ENCODE data around the gene EFNA5. TPM values are rescaled to one million over a fixed set of nuclear protein-coding genes. Genes with fewer than 3 reads are reported as not detected.

EFNA5 gene
- total RNA-seq, 6 experiments from 2014 or later = 0.26 TPM; not detected in 5

- DNase-seq = no peak
- Mint-ChIP-seq H3K27ac (no peak overlapping the region), H3K4me3 (no peak overlapping the region), H3K36me3 (ENCODE audit: low read depth) (no peaks in the 10 kb centered on the region), H3K27me3 (ENCODE audit: insufficient read depth) (peaks cover 5% of the 10 kb centered on the region; the same call in 1 of the 2 replicates), H3K9me3 (peaks cover 4% of the 10 kb centered on the region), H3K4me1 (ENCODE audit: low read depth) (no peaks in the 10 kb centered on the region)
- TF ChIP-seq CTCF (IDR thresholded peaks at IDR 0.05) = no peak
Observed at GRCh38 chr5:107451028-107451427, 219.7 kb downstream of the EFNA5 start.

- H3K4me1 Mint-ChIP-seq (ENCODE audit: low read depth) = no peaks in the 10 kb centered on the region
- peaks cover 5% of the 10 kb centered on the region; the same call in 1 of the 2 replicates for H3K27me3 Mint-ChIP-seq (ENCODE audit: insufficient read depth)
- no peak overlapping the region for H3K4me3 Mint-ChIP-seq
- no peaks in the 10 kb centered on the region for H3K36me3 Mint-ChIP-seq (ENCODE audit: low read depth)
- DNase-seq = no peak
- peaks cover 4% of the 10 kb centered on the region for H3K9me3 Mint-ChIP-seq
- no peak for TF ChIP-seq CTCF (IDR thresholded peaks at IDR 0.05)
- H3K27ac Mint-ChIP-seq = no peak overlapping the region
Observed at GRCh38 chr5:107450531-107450930, 220.2 kb downstream of the EFNA5 start.

- no peak overlapping the region for H3K27ac Mint-ChIP-seq
- peaks cover 5% of the 10 kb centered on the region; the same call in 1 of the 2 replicates for H3K27me3 Mint-ChIP-seq (ENCODE audit: insufficient read depth)
- TF ChIP-seq CTCF (IDR thresholded peaks at IDR 0.05) = no peak
- no peaks in the 10 kb centered on the region for H3K4me1 Mint-ChIP-seq (ENCODE audit: low read depth)
- H3K9me3 Mint-ChIP-seq = peaks cover 4% of the 10 kb centered on the region
- H3K4me3 Mint-ChIP-seq = no peak overlapping the region
- no peak for DNase-seq
- no peaks in the 10 kb centered on the region for H3K36me3 Mint-ChIP-seq (ENCODE audit: low read depth)
Observed at GRCh38 chr5:107449369-107449768, 221.4 kb downstream of the EFNA5 start.

- no peak overlapping the region for H3K4me3 Mint-ChIP-seq
- H3K27me3 Mint-ChIP-seq (ENCODE audit: insufficient read depth) = peaks cover 7% of the 10 kb centered on the region; the same call in 1 of the 2 replicates
- DNase-seq = no peak
- no peaks in the 10 kb centered on the region for H3K36me3 Mint-ChIP-seq (ENCODE audit: low read depth)
- H3K27ac Mint-ChIP-seq = no peak overlapping the region
- TF ChIP-seq CTCF (IDR thresholded peaks at IDR 0.05) = no peak
- H3K9me3 Mint-ChIP-seq = peaks cover 4% of the 10 kb centered on the region
- no peaks in the 10 kb centered on the region for H3K4me1 Mint-ChIP-seq (ENCODE audit: low read depth)
Observed at GRCh38 chr5:107447587-107447986, 223.2 kb downstream of the EFNA5 start.

GRCh38 chr5:107446972-107447371 lies 223.8 kb downstream of the EFNA5 start:
- H3K9me3 Mint-ChIP-seq = peaks cover 4% of the 10 kb centered on the region
- no peaks in the 10 kb centered on the region for H3K36me3 Mint-ChIP-seq (ENCODE audit: low read depth)
- no peak overlapping the region for H3K4me3 Mint-ChIP-seq
- TF ChIP-seq CTCF (IDR thresholded peaks at IDR 0.05) = no peak
- no peak overlapping the region for H3K27ac Mint-ChIP-seq
- peaks cover 7% of the 10 kb centered on the region; the same call in 1 of the 2 replicates for H3K27me3 Mint-ChIP-seq (ENCODE audit: insufficient read depth)
- H3K4me1 Mint-ChIP-seq (ENCODE audit: low read depth) = no peaks in the 10 kb centered on the region
- DNase-seq = no peak

GRCh38 chr5:107444300-107444699 lies 226.4 kb downstream of the EFNA5 start:
- no peak for DNase-seq
- TF ChIP-seq CTCF (IDR thresholded peaks at IDR 0.05) = no peak
- Mint-ChIP-seq H3K4me1 (ENCODE audit: low read depth) (no peaks in the 10 kb centered on the region), H3K36me3 (ENCODE audit: low read depth) (no peaks in the 10 kb centered on the region), H3K4me3 (no peak overlapping the region), H3K27me3 (ENCODE audit: insufficient read depth) (peaks cover 7% of the 10 kb centered on the region; the same call in 1 of the 2 replicates), H3K9me3 (peaks cover 6% of the 10 kb centered on the region), H3K27ac (no peak overlapping the region)
